B cell (primary cell): ENCODE measurements around the gene MS4A5.

ENCODE experiments used
- CTCF ChIP-seq: fragments of 200-600 bp; IDR thresholded peaks from one replicate; pipeline ENCODE4 v1.8.0; 2022; ENCODE audit warnings: antibody characterized with exemption, mild to moderate bottlenecking
- EZH2 ChIP-seq: IDR thresholded peaks from 2 replicates; pipeline ENCODE4 v1.6.1; 2012; ENCODE audit warnings: borderline replicate concordance, low read depth, mild to moderate bottlenecking, moderate library complexity, low read length; ENCODE audit not compliant: insufficient read depth, poor library complexity, severe bottlenecking

GRCh38 chr11:60392361-60392760, 37.0 kb upstream of the MS4A5 start:
- no peak for TF ChIP-seq CTCF
- no peak for TF ChIP-seq EZH2
